ENCODE data around the gene ALDH3A1. TPM values are rescaled to one million over a fixed set of nuclear protein-coding genes. Genes with fewer than 3 reads are reported as not detected.
A peak's percentile ranks its signal among the peaks of the same experiment; 100 is the strongest.

ALDH3A1 gene
- total RNA-seq: not detected

DNA sequence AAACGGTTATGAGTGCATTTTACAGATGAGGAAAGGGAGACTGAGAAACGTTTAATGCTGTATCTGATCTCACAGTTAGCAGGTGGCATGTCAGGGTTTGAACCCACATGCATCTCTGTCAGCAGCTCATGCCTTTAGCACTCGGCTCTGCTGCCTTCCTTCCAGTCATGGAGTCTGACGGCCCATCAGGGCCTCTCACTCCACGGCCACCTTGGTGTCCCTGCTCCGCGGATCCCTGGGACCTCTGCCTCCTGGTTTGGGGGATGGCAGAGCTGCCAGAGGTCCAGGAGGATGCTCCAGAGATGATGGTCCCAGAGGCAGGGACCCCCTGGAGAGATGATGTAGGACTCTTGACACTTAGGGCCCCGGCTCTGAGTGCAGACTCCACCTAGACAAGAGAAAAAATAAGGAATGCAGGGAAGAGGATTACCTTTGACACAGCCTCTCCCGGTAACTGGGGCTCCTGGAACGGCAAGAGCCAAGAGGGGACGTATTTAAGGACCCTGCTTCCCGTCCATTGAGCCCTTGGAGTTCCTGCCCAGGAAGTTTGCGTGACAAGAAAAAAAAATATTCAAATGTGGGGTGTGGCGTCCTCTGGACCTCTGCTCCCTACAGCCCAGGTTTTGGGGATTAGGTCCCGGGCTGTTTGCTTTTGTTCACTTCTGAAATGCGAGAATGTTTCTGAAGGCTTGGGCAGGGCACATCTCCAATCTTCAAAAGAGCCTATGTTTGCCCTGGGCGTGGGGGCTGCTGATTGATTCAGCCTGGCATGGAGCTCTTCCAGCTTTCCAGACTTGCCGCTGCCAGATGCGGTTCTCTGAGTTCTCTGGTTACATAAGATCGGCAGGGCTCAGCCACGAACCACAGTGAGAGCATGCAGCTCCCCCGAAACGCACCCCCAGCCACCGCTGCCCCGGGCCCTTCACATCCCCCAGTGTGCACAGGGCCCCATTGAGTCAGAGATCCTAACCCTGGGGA lies at the start of gene ALDH3A1:
TSS of gene ALDH3A1 (minus strand) at position 470 of the 978 bp plus-strand sequence. CDS start 3,169 bp downstream, outside the sequence.
- POLR2A ChIA-PET: interaction anchor here (0.6 kb wide), 1 partner anchor 407 kb away, joined by 3 read pairs; no protein-coding TSS in a partner anchor
- Mint-ChIP-seq H3K4me3 (no peak within 1 kb of the TSS), H3K4me1 (ENCODE audit: low read depth) (peaks cover 8% of the 10 kb centered on the region), H3K27ac (no peak within 1 kb of the TSS), H3K36me3 (ENCODE audit: low read depth) (no peaks in the 10 kb centered on the region), H3K27me3 (ENCODE audit: low read depth) (peaks cover 5% of the 10 kb centered on the region), H3K9me3 (ENCODE audit: insufficient read depth) (no peaks in the 10 kb centered on the region)
- no peak for DNase-seq
- no peak for ATAC-seq
- CTCF ChIA-PET: no interaction called here

DNA sequence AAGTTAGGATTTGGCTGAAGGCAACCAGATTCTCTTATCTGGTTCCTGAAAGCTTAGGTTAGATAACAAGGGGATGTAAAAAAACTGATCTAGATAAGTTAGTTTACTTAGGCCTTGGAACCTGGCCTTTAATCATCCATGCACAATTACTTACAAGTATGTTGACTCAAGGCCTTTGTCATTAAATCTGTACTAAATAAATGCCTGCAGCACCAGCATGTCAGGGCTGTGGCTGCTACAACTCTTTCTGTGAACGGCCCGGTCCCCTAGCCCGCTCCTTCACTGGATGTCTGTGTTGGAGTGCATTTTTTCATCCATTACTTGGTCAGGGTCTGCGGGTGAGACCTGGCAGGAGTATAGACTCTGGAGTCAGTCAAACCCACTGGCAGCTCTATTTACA lies 48.4 kb upstream of the ALDH3A1 start:
- no peaks in the 10 kb centered on the region for H3K4me1 Mint-ChIP-seq (ENCODE audit: low read depth)
- no peak for ATAC-seq
- CTCF ChIA-PET: no interaction called here
- H3K36me3 Mint-ChIP-seq (ENCODE audit: low read depth): peaks cover 59% of the 10 kb centered on the region
- POLR2A ChIA-PET: interaction anchor here (0.7 kb wide), 1 partner anchor 123 kb away, joined by 3 read pairs; no protein-coding TSS in a partner anchor
- no peak overlapping the region for H3K27ac Mint-ChIP-seq
- H3K27me3 Mint-ChIP-seq (ENCODE audit: low read depth): no peaks in the 10 kb centered on the region
- H3K9me3 Mint-ChIP-seq (ENCODE audit: insufficient read depth): peaks cover 19% of the 10 kb centered on the region
- H3K4me3 Mint-ChIP-seq: no peak overlapping the region
- no peak for DNase-seq

DNA sequence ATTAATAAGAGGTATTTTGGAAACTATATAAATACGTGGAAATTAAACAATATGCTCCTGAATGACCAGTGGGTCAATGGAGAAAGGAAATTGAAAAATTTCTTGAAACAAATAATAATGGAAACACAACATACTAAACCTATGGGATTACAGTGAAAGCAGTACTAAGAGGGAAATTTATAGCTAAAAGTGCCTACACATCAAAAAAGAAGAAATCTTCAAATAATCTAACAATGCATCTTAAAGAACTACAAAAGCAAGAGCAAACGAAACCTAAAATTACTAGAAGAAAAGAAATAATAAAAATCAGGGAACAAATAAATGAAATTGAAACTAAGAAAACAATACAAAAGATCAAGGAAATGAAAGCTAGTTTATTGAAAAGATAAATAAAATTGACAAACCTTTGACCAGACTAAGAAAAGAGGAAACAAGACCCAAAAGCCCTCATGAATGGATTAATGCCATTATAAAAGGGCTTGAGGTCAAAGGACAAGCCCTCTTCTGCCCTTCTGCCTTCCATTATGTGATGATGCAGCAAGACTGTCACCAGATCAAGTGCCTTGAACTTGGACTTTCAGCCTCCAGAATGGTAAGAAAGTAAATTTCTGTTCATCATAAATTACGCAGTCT lies 43.9 kb upstream of the ALDH3A1 start:
- no peaks in the 10 kb centered on the region for H3K4me1 Mint-ChIP-seq (ENCODE audit: low read depth)
- H3K4me3 Mint-ChIP-seq: no peak overlapping the region
- ChIA-PET CTCF (interaction anchor here (0.9 to 1.6 kb wide), 2 partner anchors 8 to 25 kb away, joined by 3 to 6 read pairs; no protein-coding TSS in a partner anchor), POLR2A (interaction anchor here (0.5 kb wide), 1 partner anchor 9 kb away, joined by 3 read pairs; no protein-coding TSS in a partner anchor)
- no peak overlapping the region for H3K27ac Mint-ChIP-seq
- no peak for DNase-seq
- no peaks in the 10 kb centered on the region for H3K27me3 Mint-ChIP-seq (ENCODE audit: low read depth)
- H3K36me3 Mint-ChIP-seq (ENCODE audit: low read depth): peaks cover 65% of the 10 kb centered on the region
- ATAC-seq: no peak
- peaks cover 19% of the 10 kb centered on the region for H3K9me3 Mint-ChIP-seq (ENCODE audit: insufficient read depth)

DNA sequence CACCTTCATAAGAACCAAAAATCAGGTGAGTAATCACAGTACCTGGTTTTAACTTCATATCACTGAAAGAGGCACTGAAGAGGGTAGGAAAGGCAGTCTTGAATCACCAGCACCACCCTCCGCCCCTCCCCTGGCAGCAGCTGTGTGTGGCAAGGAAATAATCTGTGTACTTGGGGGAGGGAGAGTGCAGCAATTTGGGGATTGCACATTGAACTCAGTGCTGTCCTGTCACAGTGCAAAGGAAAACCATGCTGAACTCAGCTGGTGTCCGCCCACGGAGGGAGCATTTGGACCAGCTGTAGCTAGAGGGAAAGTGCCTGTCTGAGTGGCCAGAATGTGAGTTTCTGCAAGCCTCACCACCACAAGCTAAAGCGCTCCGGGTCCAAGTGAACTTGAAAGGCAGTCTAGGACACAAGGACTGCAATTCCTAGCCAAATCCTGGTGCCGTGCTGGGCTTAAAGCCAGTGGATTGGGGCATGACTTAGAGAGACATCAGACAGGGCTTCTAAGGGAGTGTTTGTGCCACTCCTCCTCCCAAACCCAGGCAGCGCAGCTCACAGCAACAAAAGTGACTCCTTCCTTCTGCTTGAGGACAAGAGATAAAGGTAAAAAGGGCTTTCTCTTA lies 39.7 kb upstream of the ALDH3A1 start:
- Mint-ChIP-seq H3K4me3 (no peak overlapping the region), H3K9me3 (ENCODE audit: insufficient read depth) (no peaks in the 10 kb centered on the region), H3K27me3 (ENCODE audit: low read depth) (no peaks in the 10 kb centered on the region), H3K4me1 (ENCODE audit: low read depth) (no peaks in the 10 kb centered on the region), H3K36me3 (ENCODE audit: low read depth) (peaks cover 26% of the 10 kb centered on the region), H3K27ac (no peak overlapping the region)
- ATAC-seq: no peak
- DNase-seq: no peak
- CTCF ChIA-PET: no interaction called here
- POLR2A ChIA-PET: no interaction called here

DNA sequence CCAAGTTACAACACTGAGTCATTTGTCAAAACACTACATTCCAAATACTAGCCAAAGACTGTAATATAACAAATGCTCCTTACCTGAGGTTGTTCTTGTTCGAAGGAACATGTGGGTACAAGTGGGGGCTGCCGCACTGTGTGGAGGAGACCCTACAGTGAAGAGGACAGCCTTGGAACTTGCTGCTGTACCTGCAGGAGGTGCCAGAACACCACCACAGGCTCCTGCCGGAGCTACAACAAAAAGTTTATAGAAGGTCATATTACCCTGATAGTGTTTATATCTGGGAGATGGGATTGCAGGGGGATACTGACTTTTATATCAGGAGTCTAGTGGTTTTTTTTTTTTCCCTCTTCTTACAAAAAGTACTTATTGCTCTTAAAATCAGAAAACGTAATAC lies 37.8 kb upstream of the ALDH3A1 start:
- Mint-ChIP-seq H3K36me3 (ENCODE audit: low read depth) (peaks cover 12% of the 10 kb centered on the region), H3K9me3 (ENCODE audit: insufficient read depth) (no peaks in the 10 kb centered on the region), H3K4me1 (ENCODE audit: low read depth) (no peaks in the 10 kb centered on the region), H3K27ac (no peak overlapping the region), H3K4me3 (no peak overlapping the region), H3K27me3 (ENCODE audit: low read depth) (no peaks in the 10 kb centered on the region)
- ChIA-PET CTCF (no interaction called here), POLR2A (no interaction called here)
- no peak for DNase-seq
- no peak for ATAC-seq

DNA sequence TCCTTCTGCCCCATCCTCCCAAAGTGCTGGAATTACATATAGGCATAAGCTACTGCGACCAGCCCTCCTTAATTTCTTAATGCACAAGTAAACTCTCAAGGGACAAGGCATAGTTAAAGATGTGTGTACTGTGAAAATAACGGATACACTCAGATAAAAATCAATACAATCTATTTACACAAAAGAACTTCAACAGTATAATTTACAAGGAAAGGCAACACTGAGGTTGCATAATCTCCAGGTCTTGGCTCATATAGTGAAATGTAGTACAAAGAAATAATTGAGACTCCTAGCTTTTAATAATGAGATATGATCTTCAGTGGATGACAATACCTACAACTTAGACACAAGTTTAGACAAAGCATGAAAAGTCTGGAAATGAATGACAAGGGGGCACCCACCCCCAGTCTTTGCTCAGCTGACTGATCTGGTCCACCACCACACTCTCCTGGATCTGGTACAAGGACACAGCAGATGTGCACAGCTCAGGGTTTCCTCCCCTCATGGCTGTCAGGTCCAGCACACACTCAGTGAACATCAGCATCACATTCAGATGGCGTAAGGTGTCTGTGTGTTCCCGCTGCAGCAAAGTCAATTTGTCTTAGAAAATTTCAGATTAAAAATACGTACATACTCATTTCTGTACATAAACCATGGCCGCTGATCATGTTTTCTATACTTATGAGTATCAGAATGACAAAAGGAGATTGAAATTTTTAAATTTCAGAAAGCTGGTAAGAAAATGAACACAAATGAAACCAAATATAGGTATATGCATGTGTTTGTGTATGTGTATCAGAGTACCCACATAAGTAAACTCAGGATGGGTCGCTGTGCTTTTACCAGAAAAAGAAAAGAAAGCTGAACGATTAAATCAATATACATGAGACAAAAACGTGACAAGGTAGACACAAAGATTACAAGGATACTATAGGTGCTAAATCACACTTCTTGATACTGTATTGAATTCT lies 33.7 kb upstream of the ALDH3A1 start:
- H3K27me3 Mint-ChIP-seq (ENCODE audit: low read depth): no peaks in the 10 kb centered on the region
- ATAC-seq: no peak
- no peak overlapping the region for H3K27ac Mint-ChIP-seq

DNA sequence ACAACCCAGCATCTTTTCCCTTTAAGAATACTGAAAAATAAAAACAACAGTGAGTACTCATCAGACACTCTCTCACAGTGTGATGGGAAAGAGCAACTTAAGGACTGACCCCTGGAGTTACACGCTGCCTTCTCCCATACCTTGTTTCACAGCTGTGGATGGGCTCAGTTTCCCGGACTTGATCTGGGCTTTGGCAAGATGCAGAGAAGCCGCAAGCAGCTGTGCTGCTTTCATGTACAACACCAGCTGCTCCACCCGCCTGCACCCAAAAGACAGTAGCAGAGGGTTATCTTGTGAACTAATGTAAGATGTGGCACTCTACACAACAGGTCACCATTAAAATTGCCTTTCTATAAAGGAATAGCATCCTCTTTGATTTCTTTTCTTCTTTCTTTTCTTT lies 32.7 kb upstream of the ALDH3A1 start:
- H3K9me3 Mint-ChIP-seq (ENCODE audit: insufficient read depth): no peaks in the 10 kb centered on the region
- H3K27ac Mint-ChIP-seq: no peak overlapping the region
- ATAC-seq (no peak), DNase-seq (no peak)
- no peaks in the 10 kb centered on the region for H3K4me1 Mint-ChIP-seq (ENCODE audit: low read depth)
- H3K4me3 Mint-ChIP-seq: no peak overlapping the region
- peaks cover 3% of the 10 kb centered on the region for H3K36me3 Mint-ChIP-seq (ENCODE audit: low read depth)
- CTCF ChIA-PET: interaction anchor here (0.8 to 2.1 kb wide), 2 partner anchors 9 to 14 kb away, joined by 4 to 8 read pairs; no protein-coding TSS in a partner anchor
- POLR2A ChIA-PET: no interaction called here
- H3K27me3 Mint-ChIP-seq (ENCODE audit: low read depth): no peaks in the 10 kb centered on the region

More for the DNA sequence above, 33.7 kb upstream of the ALDH3A1 start:
- Mint-ChIP-seq H3K36me3 (ENCODE audit: low read depth) (no peaks in the 10 kb centered on the region), H3K4me3 (no peak overlapping the region), H3K4me1 (ENCODE audit: low read depth) (no peaks in the 10 kb centered on the region), H3K9me3 (ENCODE audit: insufficient read depth) (no peaks in the 10 kb centered on the region)
- ChIA-PET POLR2A (no interaction called here), CTCF (interaction anchor here (1.0 to 2.1 kb wide), 3 partner anchors 15 to 269 kb away, joined by 3 to 8 read pairs (median 5); no protein-coding TSS in a partner anchor)
- DNase-seq: no peak

DNA sequence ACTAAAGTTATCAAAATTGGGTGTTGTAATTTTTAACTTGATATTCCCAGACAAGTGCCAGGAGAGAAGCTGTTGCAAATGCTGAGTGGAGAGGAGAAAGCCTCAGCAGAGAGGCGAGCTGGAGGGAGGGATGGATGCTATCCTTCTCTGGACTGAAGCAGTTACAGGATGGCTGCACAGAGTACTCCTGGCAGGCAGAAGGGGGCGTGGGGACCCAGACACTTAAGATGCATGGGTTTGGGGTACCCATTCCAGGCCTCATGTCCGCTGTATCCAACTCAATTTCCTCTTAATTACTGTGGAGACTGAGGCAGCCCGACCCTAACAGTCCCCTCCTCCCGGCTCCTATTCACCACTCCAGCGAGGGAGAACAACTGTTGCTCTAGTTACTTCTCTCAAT lies 25.4 kb upstream of the ALDH3A1 start:
- ATAC-seq (no peak), DNase-seq (no peak)
- ChIA-PET POLR2A (no interaction called here), CTCF (interaction anchor here (1.6 kb wide), 1 partner anchor 29 kb away, joined by 3 read pairs; no protein-coding TSS in a partner anchor)
- Mint-ChIP-seq H3K4me1 (ENCODE audit: low read depth) (peaks cover 14% of the 10 kb centered on the region), H3K36me3 (ENCODE audit: low read depth) (peaks cover 9% of the 10 kb centered on the region), H3K27me3 (ENCODE audit: low read depth) (no peaks in the 10 kb centered on the region), H3K9me3 (ENCODE audit: insufficient read depth) (no peaks in the 10 kb centered on the region), H3K27ac (no peak overlapping the region), H3K4me3 (no peak overlapping the region)

DNA sequence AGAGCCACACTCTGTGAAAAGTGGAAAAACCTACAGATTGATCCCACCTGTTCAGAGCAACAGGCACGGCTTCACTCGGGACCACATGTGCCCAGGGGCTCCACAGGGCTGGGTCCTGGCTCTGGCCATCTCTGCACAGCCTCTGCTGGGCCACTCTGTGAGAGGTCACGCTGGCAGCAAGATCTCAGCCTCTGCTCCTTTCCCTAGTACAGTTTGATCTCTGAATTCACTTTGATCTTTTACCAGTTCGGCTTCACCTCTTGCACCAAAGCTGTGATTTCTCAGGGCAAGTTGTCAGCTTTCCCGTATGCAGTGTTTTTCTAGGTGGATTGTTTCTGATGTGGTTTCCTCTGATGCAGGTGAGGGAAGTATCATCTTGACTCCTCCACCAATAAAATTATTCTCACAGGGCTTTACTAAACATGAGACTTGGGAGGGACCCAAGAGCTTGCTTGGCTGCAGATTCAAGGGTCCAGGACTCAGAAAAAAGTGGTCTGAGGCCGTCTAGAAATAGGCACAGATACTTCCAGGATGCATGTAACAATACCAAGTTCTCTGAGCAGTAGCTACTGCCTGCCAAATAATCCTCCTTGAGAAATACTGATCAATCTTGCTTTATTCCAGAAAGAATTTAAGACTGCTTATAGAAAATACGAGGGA lies 24.0 kb upstream of the ALDH3A1 start:
- no peak overlapping the region for H3K4me3 Mint-ChIP-seq
- peaks cover 14% of the 10 kb centered on the region for H3K4me1 Mint-ChIP-seq (ENCODE audit: low read depth)
- no peak for DNase-seq

DNA sequence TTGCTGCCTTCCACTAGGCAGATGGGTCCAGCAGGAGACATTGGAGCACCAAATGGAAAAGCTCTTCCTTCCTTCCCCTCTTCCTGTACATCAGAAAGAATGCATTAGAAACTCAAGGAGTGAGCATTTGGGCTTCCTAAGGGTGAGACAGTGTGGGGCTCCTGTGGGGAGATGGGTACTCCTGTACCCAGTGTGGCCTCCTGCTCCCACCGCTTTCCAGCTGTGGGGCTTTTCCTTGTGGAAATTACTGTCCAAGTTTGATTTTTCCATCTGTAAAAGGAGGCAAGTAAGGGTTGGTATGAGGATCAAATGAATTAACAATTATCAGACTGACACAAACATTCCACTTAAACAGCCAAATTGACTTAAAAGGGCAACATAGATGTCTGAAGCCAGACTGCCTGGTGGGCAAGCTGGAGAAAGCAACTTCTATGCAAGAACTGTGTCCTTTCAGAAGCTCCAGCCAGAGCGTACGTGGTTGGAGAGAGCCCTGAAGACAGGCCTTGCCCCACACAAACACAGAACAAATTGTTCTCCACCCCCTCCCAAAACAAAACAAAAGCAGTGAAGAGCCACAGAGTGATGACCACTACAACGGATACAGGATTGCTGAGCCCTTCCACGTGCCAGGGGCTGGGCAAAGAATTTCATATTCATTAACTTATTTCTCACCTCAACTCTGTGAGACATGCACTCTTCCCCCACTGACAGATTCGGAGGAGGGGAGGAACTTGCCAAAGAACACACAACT lies 23.1 kb upstream of the ALDH3A1 start:
- H3K4me3 Mint-ChIP-seq: no peak overlapping the region
- peaks cover 17% of the 10 kb centered on the region for H3K4me1 Mint-ChIP-seq (ENCODE audit: low read depth)
- no peak overlapping the region for H3K27ac Mint-ChIP-seq

More for the DNA sequence above, 24.0 kb upstream of the ALDH3A1 start:
- ChIA-PET CTCF (interaction anchor here (0.8 to 2.8 kb wide), 6 partner anchors 8 to 409 kb away, joined by 3 to 10 read pairs (median 4); no protein-coding TSS in a partner anchor), POLR2A (no interaction called here)
- no peak overlapping the region for H3K27ac Mint-ChIP-seq
- no peaks in the 10 kb centered on the region for H3K9me3 Mint-ChIP-seq (ENCODE audit: insufficient read depth)
- peaks cover 9% of the 10 kb centered on the region for H3K36me3 Mint-ChIP-seq (ENCODE audit: low read depth)
- H3K27me3 Mint-ChIP-seq (ENCODE audit: low read depth): no peaks in the 10 kb centered on the region
- ATAC-seq: peak; percentile 64

More for the DNA sequence above, 23.1 kb upstream of the ALDH3A1 start:
- Mint-ChIP-seq H3K36me3 (ENCODE audit: low read depth) (peaks cover 9% of the 10 kb centered on the region), H3K27me3 (ENCODE audit: low read depth) (no peaks in the 10 kb centered on the region), H3K9me3 (ENCODE audit: insufficient read depth) (no peaks in the 10 kb centered on the region)
- DNase-seq (no peak), ATAC-seq (no peak)
- CTCF ChIA-PET: interaction anchor here (1.0 to 2.8 kb wide), 4 partner anchors 9 to 408 kb away, joined by 3 to 10 read pairs (median 6); no protein-coding TSS in a partner anchor
- POLR2A ChIA-PET: no interaction called here

All from activated CD8-positive, alpha-beta T cell treated with anti-CD3 and anti-CD28 coated beads, Interleukin-2, amount 10 ng/mL, durations not matched to agents 7 days and 5 days (primary cell).